Endothelial cell (in vitro differentiated cells): Measurements from ENCODE around the gene EPB42. TPM values are rescaled to one million over a fixed set of nuclear protein-coding genes. Genes with fewer than 3 reads are reported as not detected.

Experiments used
- DNase-seq: peaks from one replicate; pipeline ENCODE4 v3.0.0; 2021; ENCODE audit warnings: low spot score
- H3K27ac Mint-ChIP-seq: one replicate; pipeline ENCODE4 v1.8.0; 2021; ENCODE audit warnings: mixed read lengths, inconsistent platforms; ENCODE audit not compliant: unreplicated experiment
- H3K27me3 Mint-ChIP-seq: one replicate; pipeline ENCODE4 v1.8.0; 2021; ENCODE audit warnings: mild to moderate bottlenecking, moderate library complexity, mixed read lengths, inconsistent platforms; ENCODE audit not compliant: unreplicated experiment
- H3K36me3 Mint-ChIP-seq: one replicate; pipeline ENCODE4 v1.8.0; 2021; ENCODE audit warnings: mild to moderate bottlenecking, low read depth, mixed read lengths, inconsistent platforms; ENCODE audit not compliant: unreplicated experiment
- H3K4me1 Mint-ChIP-seq: one replicate; pipeline ENCODE4 v1.8.0; 2021; ENCODE audit warnings: mild to moderate bottlenecking, mixed read lengths, inconsistent platforms; ENCODE audit not compliant: unreplicated experiment
- H3K4me3 Mint-ChIP-seq: one replicate; pipeline ENCODE4 v1.8.0; 2021; ENCODE audit warnings: mild to moderate bottlenecking, mixed read lengths, inconsistent platforms; ENCODE audit not compliant: unreplicated experiment
- H3K9me3 Mint-ChIP-seq: one replicate; pipeline ENCODE4 v1.8.0; 2021; ENCODE audit warnings: mixed read lengths, inconsistent platforms; ENCODE audit not compliant: unreplicated experiment
- total RNA-seq: library from RNA; stranded (reverse); fragmentation: NEBNext Ultra II Directional; extraction: Animal tissue kit (Norgen Biotek cat#: 25700); gene quantifications from one replicate; pipeline ENCODE4 v1.2.1, GENCODE V29; 2021; ENCODE audit not compliant: unreplicated experiment
- TF ChIP-seq, protein P1 (sequence below): fragments of 200-600 bp; sonication (generic); IDR thresholded peaks from one replicate; pipeline ENCODE4 v1.5.0; 2021; ENCODE audit warnings: antibody characterized with exemption; ENCODE audit not compliant: unreplicated experiment

The EPB42 gene
- total RNA-seq, 1 donor from 2014 or later: not detected

DNA sequence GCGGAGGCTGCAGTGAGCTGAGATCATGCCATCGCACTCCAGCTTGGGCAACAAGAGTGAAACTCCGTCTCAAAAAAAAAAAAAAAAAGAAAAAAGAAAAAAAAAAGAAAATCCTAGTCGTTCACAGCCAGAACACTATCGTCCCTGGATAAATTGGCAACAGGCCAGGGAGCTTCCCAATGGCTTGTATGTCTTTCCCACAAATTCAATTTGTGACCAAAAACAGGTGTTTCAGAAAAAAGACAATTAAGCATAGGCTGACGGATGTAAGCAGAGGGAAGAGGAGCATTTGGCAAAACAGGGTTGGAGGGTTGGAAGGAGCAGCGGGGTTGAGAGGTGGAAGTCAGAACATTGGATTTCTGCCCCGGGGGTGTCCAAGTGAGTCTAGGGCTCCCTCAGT is 8.5 kb downstream of the EPB42 start:
- Mint-ChIP-seq H3K4me1 (no peaks in the 10 kb centered on the region), H3K4me3 (no peak overlapping the region), H3K27ac (no peak overlapping the region), H3K9me3 (no peaks in the 10 kb centered on the region), H3K36me3 (no peaks in the 10 kb centered on the region), H3K27me3 (peaks cover 10% of the 10 kb centered on the region)
- TF ChIP-seq, protein P1, sequence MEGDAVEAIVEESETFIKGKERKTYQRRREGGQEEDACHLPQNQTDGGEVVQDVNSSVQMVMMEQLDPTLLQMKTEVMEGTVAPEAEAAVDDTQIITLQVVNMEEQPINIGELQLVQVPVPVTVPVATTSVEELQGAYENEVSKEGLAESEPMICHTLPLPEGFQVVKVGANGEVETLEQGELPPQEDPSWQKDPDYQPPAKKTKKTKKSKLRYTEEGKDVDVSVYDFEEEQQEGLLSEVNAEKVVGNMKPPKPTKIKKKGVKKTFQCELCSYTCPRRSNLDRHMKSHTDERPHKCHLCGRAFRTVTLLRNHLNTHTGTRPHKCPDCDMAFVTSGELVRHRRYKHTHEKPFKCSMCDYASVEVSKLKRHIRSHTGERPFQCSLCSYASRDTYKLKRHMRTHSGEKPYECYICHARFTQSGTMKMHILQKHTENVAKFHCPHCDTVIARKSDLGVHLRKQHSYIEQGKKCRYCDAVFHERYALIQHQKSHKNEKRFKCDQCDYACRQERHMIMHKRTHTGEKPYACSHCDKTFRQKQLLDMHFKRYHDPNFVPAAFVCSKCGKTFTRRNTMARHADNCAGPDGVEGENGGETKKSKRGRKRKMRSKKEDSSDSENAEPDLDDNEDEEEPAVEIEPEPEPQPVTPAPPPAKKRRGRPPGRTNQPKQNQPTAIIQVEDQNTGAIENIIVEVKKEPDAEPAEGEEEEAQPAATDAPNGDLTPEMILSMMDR: no peak
- DNase-seq: no peak

DNA sequence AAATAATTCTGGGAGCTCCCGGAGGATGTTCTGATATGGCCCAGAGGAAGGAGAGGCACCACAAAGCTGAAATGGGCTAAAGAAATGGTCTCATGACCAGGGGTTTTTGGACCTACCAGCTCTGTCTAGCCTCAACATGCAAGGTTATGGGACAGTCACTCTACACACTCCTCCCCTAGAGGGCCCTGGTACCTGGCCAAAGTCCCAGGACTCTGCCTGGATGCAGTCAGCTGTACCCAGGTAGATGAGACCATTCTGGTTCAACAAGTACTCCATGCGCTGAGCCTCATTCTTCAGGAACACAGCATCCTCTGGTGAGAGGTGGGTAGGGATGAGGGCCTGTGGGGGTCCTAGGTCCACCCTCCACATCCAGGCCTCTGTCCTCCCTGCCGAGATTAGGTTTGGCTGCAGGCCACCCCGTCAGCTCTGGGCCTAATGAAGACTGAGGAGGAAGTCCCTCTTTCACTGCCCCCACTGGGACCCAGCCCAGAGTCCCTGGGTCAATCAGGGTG is 9.5 kb downstream of the EPB42 start:
- no peak for DNase-seq
- TF ChIP-seq, protein P1: no peak
- no peaks in the 10 kb centered on the region for H3K4me1 Mint-ChIP-seq
- H3K36me3 Mint-ChIP-seq: no peaks in the 10 kb centered on the region
- no peak overlapping the region for H3K4me3 Mint-ChIP-seq
- H3K27ac Mint-ChIP-seq: no peak overlapping the region
- H3K27me3 Mint-ChIP-seq: peaks cover 10% of the 10 kb centered on the region
- no peaks in the 10 kb centered on the region for H3K9me3 Mint-ChIP-seq

DNA sequence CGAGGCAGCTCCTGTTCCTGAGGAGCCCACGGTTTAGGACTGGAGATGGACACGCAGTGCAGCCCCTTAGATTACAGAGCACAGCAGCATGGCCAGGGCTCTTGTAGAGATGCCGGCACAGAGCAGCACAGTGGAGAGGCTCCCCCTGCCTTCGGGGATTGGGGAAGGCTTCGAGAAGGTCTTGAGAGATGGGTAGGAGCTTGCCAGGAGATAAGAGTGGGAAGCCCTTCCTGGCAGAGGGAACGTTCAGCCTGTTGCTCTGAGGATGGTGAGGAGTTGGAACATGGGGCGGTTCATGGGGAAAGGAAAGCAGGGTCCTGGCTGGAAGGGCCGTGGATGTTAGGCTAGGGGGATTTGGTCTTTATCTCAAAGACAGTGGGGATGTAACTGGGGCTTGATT is 10.0 kb downstream of the EPB42 start:
- no peak overlapping the region for H3K27ac Mint-ChIP-seq
- H3K36me3 Mint-ChIP-seq: no peaks in the 10 kb centered on the region

DNA sequence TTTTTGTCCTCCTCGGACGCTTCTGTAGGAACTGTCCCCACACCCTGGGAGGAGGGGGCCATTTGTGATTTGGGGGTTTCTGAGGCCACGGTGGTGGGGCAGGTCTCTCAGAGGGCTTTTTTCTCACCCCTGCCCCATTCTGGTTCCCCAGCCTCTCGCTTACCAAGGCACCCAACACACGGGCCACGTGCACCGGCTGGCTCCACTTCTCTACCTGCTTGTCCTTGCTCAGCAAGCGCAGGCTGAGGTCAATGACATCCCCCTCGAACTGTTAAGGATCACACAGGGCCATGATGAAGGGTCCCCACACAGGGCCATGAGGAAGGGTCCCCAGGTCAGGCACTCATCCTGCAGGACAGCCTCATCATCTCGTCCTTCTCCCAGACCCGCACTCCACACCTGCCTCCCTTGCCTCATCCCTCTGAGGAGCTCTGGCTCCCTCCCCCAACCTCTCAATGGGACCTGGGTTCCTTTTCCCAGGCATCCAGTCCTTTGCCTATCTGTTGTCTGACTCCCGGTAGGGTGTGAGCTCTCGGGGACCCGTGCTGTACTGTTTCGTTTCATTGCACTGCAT is 10.6 kb downstream of the EPB42 start:
- TF ChIP-seq, protein P1: no peak
- Mint-ChIP-seq H3K27ac (no peak overlapping the region), H3K4me1 (no peaks in the 10 kb centered on the region), H3K36me3 (no peaks in the 10 kb centered on the region), H3K9me3 (no peaks in the 10 kb centered on the region), H3K4me3 (no peak overlapping the region), H3K27me3 (peaks cover 10% of the 10 kb centered on the region)
- DNase-seq: no peak

More for the DNA sequence above, 10.0 kb downstream of the EPB42 start:
- peaks cover 10% of the 10 kb centered on the region for H3K27me3 Mint-ChIP-seq
- no peak overlapping the region for H3K4me3 Mint-ChIP-seq
- H3K9me3 Mint-ChIP-seq: no peaks in the 10 kb centered on the region
- TF ChIP-seq, protein P1: no peak
- no peak for DNase-seq
- no peaks in the 10 kb centered on the region for H3K4me1 Mint-ChIP-seq

DNA sequence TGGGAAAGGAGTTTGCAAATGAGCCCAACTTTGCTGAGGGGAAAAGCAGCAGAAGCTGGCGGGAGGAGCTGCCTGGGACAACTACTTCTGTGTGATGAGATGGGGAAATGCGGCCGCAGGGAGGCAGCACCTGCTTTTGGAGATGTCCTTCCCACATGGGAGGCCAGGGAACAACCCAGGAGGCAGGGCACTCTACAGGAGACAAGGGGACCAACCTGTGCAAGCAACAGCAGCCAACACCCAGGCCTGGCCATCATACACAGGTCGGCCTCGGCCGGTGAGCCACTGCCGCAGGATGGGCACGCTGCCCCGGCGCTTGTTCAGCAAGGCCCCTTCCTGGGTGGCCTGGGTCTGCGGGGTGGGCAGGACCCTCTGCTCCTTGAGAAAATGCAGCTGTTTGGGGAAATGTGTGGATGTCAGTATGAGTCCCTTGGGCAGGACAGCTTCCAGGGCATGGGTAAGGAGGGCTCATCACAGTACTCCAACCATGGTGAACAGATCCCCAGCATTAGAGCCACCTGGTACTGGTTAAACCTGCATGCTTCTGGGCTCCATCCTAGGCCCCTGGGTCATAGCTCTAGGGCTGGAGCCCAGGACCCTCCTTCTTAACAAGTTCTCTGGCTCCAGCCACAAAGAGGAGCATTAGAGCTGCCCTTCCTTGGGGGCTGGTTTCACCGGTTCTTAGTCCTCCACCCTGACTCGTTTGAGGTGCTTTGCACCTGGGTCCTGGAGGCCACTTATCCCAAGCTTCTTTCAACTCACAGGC is 11.6 kb downstream of the EPB42 start:
- TF ChIP-seq, protein P1: no peak
- DNase-seq: peak; percentile 40
- peaks cover 10% of the 10 kb centered on the region for H3K27me3 Mint-ChIP-seq
- no peak overlapping the region for H3K4me3 Mint-ChIP-seq
- no peak overlapping the region for H3K27ac Mint-ChIP-seq
- no peaks in the 10 kb centered on the region for H3K4me1 Mint-ChIP-seq
- no peaks in the 10 kb centered on the region for H3K9me3 Mint-ChIP-seq
- no peaks in the 10 kb centered on the region for H3K36me3 Mint-ChIP-seq
